ENCODE results near the gene MYCL.
A peak's percentile ranks its signal among the peaks of the same experiment; 100 is the strongest.
"Not testable (repeated sequence)": the region's sequence is repeated elsewhere in the genome, so short reads cannot be mapped to it uniquely, and the experiment has no call there.

Gene MYCL

DNA sequence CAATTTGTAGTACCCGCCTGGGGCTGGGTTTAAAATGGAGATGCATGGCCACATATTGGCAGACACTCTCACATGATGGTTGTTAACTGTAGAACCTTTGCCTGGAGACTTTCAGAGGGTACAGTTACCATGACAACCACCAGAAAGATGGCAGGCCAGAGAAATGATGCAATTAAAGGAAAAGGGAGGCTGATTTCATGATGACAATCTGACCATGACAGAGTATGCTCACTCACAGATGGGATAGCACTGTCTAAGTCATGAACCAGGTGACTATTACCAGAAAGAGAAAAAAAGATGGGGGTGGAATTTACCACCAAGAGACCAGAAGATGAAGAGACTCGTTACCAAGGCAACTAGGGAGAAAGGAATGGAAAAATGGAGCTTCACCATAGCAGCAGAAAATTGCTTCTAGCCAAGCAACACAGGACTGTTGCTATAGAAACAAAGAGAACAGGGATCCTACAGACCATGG, 14.9 kb downstream of the MYCL start:
- DNase-seq, result no peak

GRCh38 chr1:39885516-39885915, 16.2 kb downstream of the MYCL start:
- no peak for DNase-seq

DNA sequence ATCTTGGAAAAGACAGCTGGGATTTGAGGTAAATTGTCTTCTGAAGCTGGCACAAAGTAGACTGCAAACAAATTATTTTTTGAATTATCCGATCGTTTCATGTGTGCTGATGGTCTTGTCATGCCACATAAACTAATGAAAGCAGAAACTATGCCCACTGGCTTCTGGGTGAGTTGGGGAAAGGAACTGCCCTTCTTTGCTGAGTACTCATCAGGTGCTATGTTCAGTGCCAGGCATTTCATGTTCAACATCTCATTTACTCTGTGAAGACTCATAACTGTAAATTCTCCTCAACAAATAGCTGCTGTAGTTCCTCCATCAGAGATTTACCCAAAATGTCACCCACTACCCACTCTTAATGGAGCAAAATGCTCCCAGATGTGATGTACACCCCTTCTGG, 19.6 kb downstream of the MYCL start:
- no peak for DNase-seq

- no peak for DNase-seq
Observed at GRCh38 chr1:39877980-39878956, 23.4 kb downstream of the MYCL start.

GRCh38 chr1:39877231-39877778, 24.4 kb downstream of the MYCL start:
- no peak for DNase-seq

DNA sequence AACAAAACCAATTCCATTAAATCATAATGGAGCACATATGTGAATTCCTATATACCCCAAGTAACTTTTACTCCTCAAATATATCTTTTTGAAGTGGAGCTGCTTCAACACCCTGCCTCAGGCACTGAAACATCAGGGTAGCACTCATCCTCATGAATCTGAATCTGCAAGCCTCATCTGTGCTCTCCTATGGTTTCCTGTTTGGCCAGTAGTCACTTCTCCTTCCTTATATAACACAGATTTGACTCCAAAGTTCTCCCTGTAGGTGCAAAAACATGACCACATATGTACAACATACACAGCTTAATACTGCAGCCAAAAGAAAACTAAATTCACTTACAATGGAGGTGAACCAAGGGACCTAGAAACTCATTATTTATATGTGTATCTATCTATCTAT, 25.6 kb downstream of the MYCL start:
- DNase-seq, result no peak

DNA sequence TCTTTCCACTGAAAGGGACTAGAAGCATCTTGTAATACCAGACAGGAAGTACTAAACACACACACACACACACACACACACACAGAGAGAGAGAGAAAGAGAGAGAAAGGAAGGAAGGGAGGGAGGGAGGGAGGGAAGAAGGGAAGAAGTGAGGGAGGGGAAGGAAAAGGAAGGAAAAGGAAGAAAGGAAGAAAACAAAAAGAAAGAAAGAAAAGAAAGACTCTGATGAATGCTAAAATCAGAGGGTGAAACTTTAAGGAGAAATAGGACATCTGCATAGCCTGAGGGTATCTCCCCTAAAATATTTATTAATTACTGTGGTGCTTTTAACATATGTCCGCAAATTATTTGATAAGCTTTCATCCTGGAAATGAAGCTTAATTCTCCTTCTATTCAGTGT, 29.0 kb downstream of the MYCL start:
- DNase-seq, result no peak

DNA sequence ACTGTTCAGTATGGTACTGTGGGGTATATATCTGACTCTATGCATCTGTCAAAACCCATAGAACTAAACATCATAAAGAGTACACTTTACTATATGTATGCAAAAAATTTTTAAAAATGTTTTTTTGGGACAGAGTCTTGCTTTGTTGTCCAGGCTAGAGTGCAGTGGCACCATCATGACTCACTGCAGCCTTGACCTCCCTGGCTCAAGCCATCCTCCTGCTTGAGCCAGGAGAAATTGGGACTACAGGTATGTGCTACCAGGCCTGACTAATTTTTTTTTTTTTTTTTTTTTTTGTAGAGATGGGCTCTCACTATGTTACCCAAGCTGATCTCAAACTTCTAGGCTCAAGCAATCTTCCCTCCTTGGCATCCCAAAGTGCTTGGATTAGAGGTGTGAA, 29.9 kb downstream of the MYCL start:
- DNase-seq, result no peak

- not testable (repeated sequence) for DNase-seq
Observed at GRCh38 chr1:39871043-39871442, 30.7 kb downstream of the MYCL start.

GRCh38 chr1:39869538-39870112, 32.1 kb downstream of the MYCL start:
- DNase-seq, result not testable (repeated sequence)

DNA sequence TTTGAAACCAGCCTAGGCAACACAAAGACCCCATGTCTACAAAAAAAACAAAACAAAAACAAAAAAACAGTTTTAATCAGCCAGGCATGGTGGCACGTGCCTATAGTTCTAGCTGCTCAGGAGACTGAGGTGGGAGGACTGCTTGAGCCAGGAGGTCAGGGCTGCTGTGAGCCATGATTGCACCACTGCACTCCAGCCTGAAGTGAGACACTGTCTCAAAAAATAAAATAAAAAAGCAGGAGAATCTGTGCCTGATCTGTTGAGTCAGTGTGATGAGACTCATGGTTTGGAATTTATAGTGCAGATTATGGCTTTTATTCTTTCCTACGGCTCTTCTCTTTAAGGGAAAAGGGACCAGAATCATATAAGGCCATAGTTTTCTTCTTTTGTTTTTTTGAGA, 35.0 kb downstream of the MYCL start:
- no peak for DNase-seq

GRCh38 chr1:39865762-39866161, 36.0 kb downstream of the MYCL start:
- DNase-seq, result no peak

DNA sequence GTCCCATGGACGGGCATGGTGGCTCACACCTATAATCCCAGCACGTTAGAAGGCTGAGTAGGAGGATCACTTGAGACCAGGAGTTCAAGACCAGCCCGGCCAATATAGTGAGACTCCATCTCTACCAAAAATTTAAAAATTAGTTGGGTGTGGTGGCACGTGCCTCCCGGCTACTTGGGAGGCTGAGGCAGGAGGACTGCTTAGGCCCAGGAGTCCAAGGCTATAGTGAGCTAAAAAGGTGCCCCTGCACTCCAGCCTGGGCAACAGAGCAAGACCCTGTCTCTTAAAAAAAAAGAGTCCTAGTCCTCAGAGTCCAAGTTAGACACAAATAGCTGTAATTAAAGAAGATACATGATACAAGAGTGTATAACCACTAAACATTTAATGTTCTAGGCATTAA, 38.5 kb downstream of the MYCL start:
- no peak for DNase-seq

GRCh38 chr1:39861003-39861402, 40.7 kb downstream of the MYCL start:
- DNase-seq, result no peak

DNA sequence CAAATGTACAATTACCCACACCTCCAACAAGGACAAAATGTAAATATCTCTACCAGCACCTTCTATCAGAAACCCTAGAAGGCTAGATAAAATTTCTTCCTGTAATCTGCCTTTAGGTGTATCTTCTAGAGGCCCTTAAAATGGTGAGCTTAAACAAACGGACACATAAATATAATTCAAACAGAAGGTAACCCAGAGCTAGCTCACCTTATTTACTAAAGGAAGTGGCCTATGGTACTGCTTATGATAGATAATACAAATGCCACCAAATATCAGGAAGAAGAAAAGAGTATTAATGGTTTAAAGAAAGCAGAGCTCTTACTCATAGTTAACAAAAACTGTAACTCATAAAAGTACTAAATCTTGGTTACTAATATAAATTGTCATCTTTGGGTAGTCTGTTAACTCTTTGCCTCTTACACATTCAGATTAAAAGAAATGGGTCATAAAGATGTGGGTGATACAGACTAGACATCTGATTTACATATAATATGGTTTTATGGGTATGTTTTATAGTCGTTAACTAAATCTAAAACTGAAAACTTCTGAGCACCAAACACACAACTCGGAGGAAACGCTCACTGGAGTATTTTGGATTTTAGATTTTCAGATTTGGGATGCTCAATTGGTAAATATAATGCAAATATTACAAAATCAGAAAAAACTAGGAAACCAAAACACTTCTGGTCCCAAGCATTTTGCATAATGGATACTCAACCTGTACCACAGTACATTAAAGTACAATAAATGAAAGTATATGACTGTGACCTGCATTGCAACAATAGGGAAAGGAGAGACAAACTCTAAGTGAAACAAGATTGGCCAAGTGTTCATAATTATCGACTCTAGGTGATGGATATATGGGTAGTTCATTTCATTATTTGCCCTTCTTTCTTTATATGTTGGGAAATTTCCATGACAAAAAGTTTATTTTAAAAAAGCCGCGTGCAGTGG, 41.6 kb downstream of the MYCL start:
- DNase-seq, result no peak

DNA sequence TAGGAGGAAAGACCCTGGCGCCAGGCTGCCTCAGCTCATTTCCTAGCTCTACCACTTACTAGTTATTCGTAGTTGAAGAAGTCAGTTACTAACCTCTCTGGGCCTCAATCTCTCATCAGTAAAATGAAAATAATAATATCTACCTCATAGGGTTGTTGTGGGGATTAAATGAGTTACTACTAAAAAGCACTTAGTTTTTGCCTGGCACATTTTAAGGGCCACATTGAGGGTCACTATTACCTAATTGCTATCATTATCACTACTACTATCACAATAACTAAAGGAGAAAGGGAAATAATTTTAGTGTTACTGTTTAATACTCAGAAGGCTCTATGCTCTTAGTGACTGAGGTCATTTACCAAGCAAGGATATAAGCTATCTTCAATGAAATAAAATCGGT, 43.4 kb downstream of the MYCL start:
- DNase-seq, result no peak

GRCh38 chr1:39857126-39857878, 44.4 kb downstream of the MYCL start:
- no peak for DNase-seq

DNA sequence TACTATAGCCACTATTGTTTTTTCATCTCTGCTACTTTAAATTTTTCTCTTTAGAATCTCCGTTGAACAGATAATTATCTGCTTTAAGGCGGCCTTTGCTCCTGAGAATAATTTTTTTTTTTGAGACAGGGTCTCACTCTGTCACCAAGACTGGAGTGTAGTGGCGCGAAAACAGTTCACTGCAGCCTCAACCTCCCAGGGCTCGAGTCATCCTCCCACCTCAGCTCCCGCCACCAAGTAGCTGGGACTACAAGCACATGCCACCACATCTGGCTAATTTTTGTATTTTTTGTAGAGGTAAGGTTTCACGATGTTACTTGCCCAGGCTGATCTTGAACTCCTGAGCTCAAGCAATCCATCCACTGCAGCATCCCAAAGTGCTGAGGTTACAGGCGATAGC, 47.0 kb downstream of the MYCL start:
- peak; percentile 33 for DNase-seq

GRCh38 chr1:39854314-39854713, 47.4 kb downstream of the MYCL start:
- no peak for DNase-seq

DNA sequence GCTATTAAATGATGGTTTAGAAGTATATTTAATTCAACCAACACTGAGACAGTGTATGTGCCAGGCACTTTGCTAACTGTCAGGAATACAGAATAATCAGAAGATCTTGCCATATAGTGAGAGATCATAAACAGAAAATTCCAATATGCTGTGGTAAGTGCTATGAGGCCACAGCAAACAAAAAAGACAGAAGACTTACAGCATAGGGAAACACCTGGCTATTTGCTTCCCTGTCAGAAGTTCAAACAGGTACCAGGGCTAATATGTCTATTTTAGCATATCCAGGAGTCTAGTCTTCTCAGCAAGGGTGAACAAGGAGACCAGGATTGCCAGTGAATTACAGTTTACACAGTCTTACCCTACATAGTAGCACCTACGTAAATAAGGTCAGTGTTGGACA, 48.8 kb downstream of the MYCL start:
- DNase-seq, result no peak

- DNase-seq, result no peak
Observed at GRCh38 chr1:39852214-39852791, 49.4 kb downstream of the MYCL start.
